ENCODE results near the gene TOX2.

TOX2 gene

GRCh38 chr20:43982886-43983285 lies 68.2 kb downstream of the TOX2 start:
- H3K9me3 ChIP-seq (ENCODE audit: control insufficient read depth, insufficient read depth, low read length), result no peaks in the 10 kb centered on the region
- H3K27me3 ChIP-seq (ENCODE audit: control insufficient read depth, low read length), result peaks cover 6% of the 10 kb centered on the region
- H3K36me3 ChIP-seq (ENCODE audit: control insufficient read depth, low read length), result no peaks in the 10 kb centered on the region
- no peaks in the 10 kb centered on the region for H3K79me2 ChIP-seq (ENCODE audit: control insufficient read depth, low read length)
- TF ChIP-seq CTCF (IDR thresholded peaks at IDR 0.05; ENCODE audit: low read depth, low read length, poor library complexity, severe bottlenecking) (no peak), EZH2phosphoT487 (IDR thresholded peaks at IDR 0.05; ENCODE audit: borderline replicate concordance, low read length) (no peak)
- H3K9me2 ChIP-seq (replicated peaks; ENCODE audit: control insufficient read depth, low read length), result no peaks in the 10 kb centered on the region
- no peaks in the 10 kb centered on the region for H3K4me1 ChIP-seq (ENCODE audit: control insufficient read depth, low read length)
- no peak overlapping the region for H3K27ac ChIP-seq (ENCODE audit: low read depth, low read length)
- H4K20me1 ChIP-seq (ENCODE audit: control insufficient read depth, insufficient read depth, low read depth, low read length), result no peaks in the 10 kb centered on the region
- no peak overlapping the region for H3K4me2 ChIP-seq (ENCODE audit: low read length)
- no peak overlapping the region for H3K4me3 ChIP-seq (ENCODE audit: low read length)
- no peaks in the 10 kb centered on the region for H3F3A ChIP-seq (ENCODE audit: control insufficient read depth, insufficient read depth)

GRCh38 chr20:43983359-43983758 lies 68.7 kb downstream of the TOX2 start:
- Histone ChIP-seq H3K9me2 (replicated peaks; ENCODE audit: control insufficient read depth, low read length) (no peaks in the 10 kb centered on the region), H3K9me3 (ENCODE audit: control insufficient read depth, insufficient read depth, low read length) (no peaks in the 10 kb centered on the region), H3K4me1 (ENCODE audit: control insufficient read depth, low read length) (no peaks in the 10 kb centered on the region), H3K36me3 (ENCODE audit: control insufficient read depth, low read length) (no peaks in the 10 kb centered on the region), H3K79me2 (ENCODE audit: control insufficient read depth, low read length) (no peaks in the 10 kb centered on the region), H3F3A (ENCODE audit: control insufficient read depth, insufficient read depth) (no peaks in the 10 kb centered on the region), H3K27ac (ENCODE audit: low read depth, low read length) (no peak overlapping the region), H3K4me2 (ENCODE audit: low read length) (no peak overlapping the region), H3K4me3 (ENCODE audit: low read length) (no peak overlapping the region), H3K27me3 (ENCODE audit: control insufficient read depth, low read length) (peaks cover 3% of the 10 kb centered on the region), H4K20me1 (ENCODE audit: control insufficient read depth, insufficient read depth, low read depth, low read length) (no peaks in the 10 kb centered on the region)
- peak; percentile 68 for TF ChIP-seq CTCF (IDR thresholded peaks at IDR 0.05; ENCODE audit: low read depth, low read length, poor library complexity, severe bottlenecking)
- TF ChIP-seq EZH2phosphoT487 (IDR thresholded peaks at IDR 0.05; ENCODE audit: borderline replicate concordance, low read length), result no peak

- Histone ChIP-seq H3K4me2 (ENCODE audit: low read length) (no peak overlapping the region), H3K9me2 (replicated peaks; ENCODE audit: control insufficient read depth, low read length) (no peaks in the 10 kb centered on the region), H3K4me3 (ENCODE audit: low read length) (no peak overlapping the region), H4K20me1 (ENCODE audit: control insufficient read depth, insufficient read depth, low read depth, low read length) (no peaks in the 10 kb centered on the region), H3K79me2 (ENCODE audit: control insufficient read depth, low read length) (no peaks in the 10 kb centered on the region), H3K36me3 (ENCODE audit: control insufficient read depth, low read length) (no peaks in the 10 kb centered on the region), H3K9me3 (ENCODE audit: control insufficient read depth, insufficient read depth, low read length) (no peaks in the 10 kb centered on the region), H3K4me1 (ENCODE audit: control insufficient read depth, low read length) (no peaks in the 10 kb centered on the region), H3F3A (ENCODE audit: control insufficient read depth, insufficient read depth) (no peaks in the 10 kb centered on the region), H3K27ac (ENCODE audit: low read depth, low read length) (no peak overlapping the region), H3K27me3 (ENCODE audit: control insufficient read depth, low read length) (peaks cover under 1% of the 10 kb centered on the region)
- TF ChIP-seq EZH2phosphoT487 (IDR thresholded peaks at IDR 0.05; ENCODE audit: borderline replicate concordance, low read length), result no peak
Measured at GRCh38 chr20:43983904-43984361, 69.3 kb downstream of the TOX2 start.

- Histone ChIP-seq H4K20me1 (ENCODE audit: control insufficient read depth, insufficient read depth, low read depth, low read length) (no peaks in the 10 kb centered on the region), H3K9me2 (replicated peaks; ENCODE audit: control insufficient read depth, low read length) (no peaks in the 10 kb centered on the region), H3K27ac (ENCODE audit: low read depth, low read length) (no peak overlapping the region), H3K4me2 (ENCODE audit: low read length) (no peak overlapping the region), H3K79me2 (ENCODE audit: control insufficient read depth, low read length) (no peaks in the 10 kb centered on the region), H3K36me3 (ENCODE audit: control insufficient read depth, low read length) (no peaks in the 10 kb centered on the region), H3K4me1 (ENCODE audit: control insufficient read depth, low read length) (no peaks in the 10 kb centered on the region), H3K9me3 (ENCODE audit: control insufficient read depth, insufficient read depth, low read length) (no peaks in the 10 kb centered on the region), H3K27me3 (ENCODE audit: control insufficient read depth, low read length) (no peaks in the 10 kb centered on the region), H3F3A (ENCODE audit: control insufficient read depth, insufficient read depth) (no peaks in the 10 kb centered on the region), H3K4me3 (ENCODE audit: low read length) (no peak overlapping the region)
- TF ChIP-seq CTCF (IDR thresholded peaks at IDR 0.05; ENCODE audit: low read depth, low read length, poor library complexity, severe bottlenecking) (no peak), EZH2phosphoT487 (IDR thresholded peaks at IDR 0.05; ENCODE audit: borderline replicate concordance, low read length) (no peak)
Measured at GRCh38 chr20:43984587-43984986, 69.9 kb downstream of the TOX2 start.
